Thyroid gland (tissue), 4 donors: ENCODE data around the gene TMEM209. TPM values are rescaled to one million over a fixed set of nuclear protein-coding genes. Genes with fewer than 3 reads are reported as not detected.
"Not testable (repeated sequence)": the region's sequence is repeated elsewhere in the genome, so short reads cannot be mapped to it uniquely, and the experiment has no call there.

Experiments used
- DNase-seq, 2 donors: peaks; one replicate each; pipeline ENCODE4 v3.0.0-alpha.2; 2019
- H3K27ac ChIP-seq, 3 donors: fragments of 200-600 bp; sonication (generic); 1 replicate in 2 of 3; 2 replicates in 1 of 3; pipeline ENCODE4 v1.5.1; 2016 to 2019; ENCODE audit warnings: mild to moderate bottlenecking in 1 of 3, moderate library complexity in 1 of 3
- H3K27me3 ChIP-seq: fragments of 200-600 bp; sonication (generic); one replicate; pipeline ENCODE4 v1.5.1; 2019
- H3K36me3 ChIP-seq, 2 donors: fragments of 200-600 bp; sonication (generic); one replicate each; pipeline ENCODE4 v1.5.1; 2016 to 2019
- H3K4me1 ChIP-seq, 2 donors: fragments of 200-600 bp; sonication (generic); one replicate each; pipeline ENCODE4 v1.5.1; 2017 to 2019
- H3K4me3 ChIP-seq, 3 donors: fragments of 200-600 bp; sonication (generic); replicated peaks in 1 of 3; 1 replicate in 2 of 3; 2 replicates in 1 of 3; pipeline ENCODE4 v1.5.1; 2016; ENCODE audit warnings: mild to moderate bottlenecking in 1 of 3
- H3K9me3 ChIP-seq: fragments of 200-600 bp; sonication (generic); one replicate; pipeline ENCODE4 v1.5.1; 2017
- CTCF ChIP-seq, 6 experiments: fragments of 200-600 bp in 3 of 6; fragments of 450-650 bp in 3 of 6; sonication (generic) in 3 of 6; IDR thresholded peaks; one replicate each; pipeline ENCODE4 v1.5.1; 2016 to 2019; ENCODE audit warnings: antibody characterized with exemption in 6 of 6, mild to moderate bottlenecking in 2 of 6, inconsistent platforms in 1 of 6, moderate library complexity in 1 of 6
- POLR2A ChIP-seq, 2 donors: fragments of 450-650 bp; IDR thresholded peaks; one replicate each; pipeline ENCODE4 v1.6.1; 2017; ENCODE audit warnings: antibody characterized with exemption in 2 of 2, mild to moderate bottlenecking in 2 of 2, moderate library complexity in 1 of 2
- WGBS, 2 donors: methylation state at CpG; one replicate each; pipeline ENCODE4 v1.1.5; 2017; 5-methylcytosine and 5-hydroxymethylcytosine counted together
- intact Hi-C: fragments of 100-400 bp; cut with DNase I; formaldehyde crosslinking; loops from one replicate; pipeline ENCODE4 v1.15.1; 2023
- total RNA-seq, 4 donors: library from RNA; depleted of rRNA; stranded (reverse); fragments of >200 nt; gene quantifications; one replicate each; pipeline ENCODE4 v1.2.3, GENCODE V29; 2016

Gene TMEM209
- total RNA-seq, 4 donors from 2014 or later = 19.5 to 28.0 (median 24.5) TPM

GRCh38 chr7:130242198-130243014 is 37.2 kb upstream of the TMEM209 start:
- Histone ChIP-seq H3K9me3 (no peaks in the 10 kb centered on the region), H3K27me3 (no peaks in the 10 kb centered on the region), H3K4me3 (no peak overlapping the region), H3K36me3 (no peaks in the 10 kb centered on the region), H3K4me1 (no peaks in the 10 kb centered on the region), H3K27ac (no peak overlapping the region)
- peak; percentile 40 to 42 for DNase-seq
- WGBS, 2 donors = 38 to 44% methylated on average over 5 of the region's 5 CpGs
- TF ChIP-seq CTCF (IDR thresholded peaks at IDR 0.05) = peak in 5 of 6 experiments; percentile 45 to 65 (median 57)
- TF ChIP-seq POLR2A (IDR thresholded peaks at IDR 0.05) = no peak
- intact Hi-C loops = no loop called here

GRCh38 chr7:130240240-130240639 is 35.0 kb upstream of the TMEM209 start:
- no peak overlapping the region for H3K4me3 ChIP-seq
- H3K4me1 ChIP-seq = peaks cover 0 to 5% of the 10 kb centered on the region in 2 donors
- H3K9me3 ChIP-seq = no peaks in the 10 kb centered on the region
- no peaks in the 10 kb centered on the region for H3K27me3 ChIP-seq
- no peak for TF ChIP-seq CTCF (IDR thresholded peaks at IDR 0.05)
- TF ChIP-seq POLR2A (IDR thresholded peaks at IDR 0.05) = no peak
- no peak overlapping the region for H3K27ac ChIP-seq
- WGBS, 2 donors = 87 to 93% methylated on average over 1 of the region's 1 CpG
- H3K36me3 ChIP-seq = no peaks in the 10 kb centered on the region
- DNase-seq = no peak
- intact Hi-C loops = no loop called here

- peak; percentile 59 to 60 for DNase-seq
- H3K36me3 ChIP-seq, H3K9me3 ChIP-seq, H3K27me3 ChIP-seq, H3K4me1 ChIP-seq, intact Hi-C loops, H3K4me3 ChIP-seq: not testable (repeated sequence)
- WGBS, 2 donors = 20 to 22% methylated on average over 4 of the region's 4 CpGs
- peak overlapping the region in 1 of 3 donors; percentile 7 for H3K27ac ChIP-seq
Observed at GRCh38 chr7:130236361-130236760, 31.2 kb upstream of the TMEM209 start.

GRCh38 chr7:130234078-130234477 is 28.9 kb upstream of the TMEM209 start:
- no peak for DNase-seq

GRCh38 chr7:130232209-130232608 is 27.0 kb upstream of the TMEM209 start:
- DNase-seq = no peak
- Histone ChIP-seq H3K36me3 (no peaks in the 10 kb centered on the region), H3K9me3 (no peaks in the 10 kb centered on the region), H3K4me1 (peaks cover 0 to 15% of the 10 kb centered on the region in 2 donors), H3K27ac (no peak overlapping the region), H3K4me3 (no peak overlapping the region), H3K27me3 (no peaks in the 10 kb centered on the region)
- intact Hi-C loops = no loop called here
- TF ChIP-seq CTCF (IDR thresholded peaks at IDR 0.05) (no peak), POLR2A (IDR thresholded peaks at IDR 0.05) (no peak)
- WGBS, 2 donors = 78 to 91% methylated on average over 2 of the region's 2 CpGs

More at GRCh38 chr7:130234078-130234477, 28.9 kb upstream of the TMEM209 start:
- Histone ChIP-seq H3K9me3 (no peaks in the 10 kb centered on the region), H3K4me3 (no peak overlapping the region), H3K4me1 (peaks cover 0 to 5% of the 10 kb centered on the region in 2 donors), H3K36me3 (no peaks in the 10 kb centered on the region), H3K27me3 (no peaks in the 10 kb centered on the region), H3K27ac (no peak overlapping the region)
- TF ChIP-seq CTCF (IDR thresholded peaks at IDR 0.05) (no peak), POLR2A (IDR thresholded peaks at IDR 0.05) (no peak)
- intact Hi-C loops = no loop called here
- WGBS, 2 donors = 94 to 100% methylated on average over 2 of the region's 2 CpGs
